NCI-H2107 (cell line): Measurements from ENCODE around the gene SLC15A3.

Experiments
- DNase-seq: peaks from one replicate; lab custom pipeline; 2025; lab: John Stamatoyannopoulos, UW

The SLC15A3 gene

GRCh38 chr11:60928563-60929001 is 23.4 kb downstream of the SLC15A3 start:
- DNase-seq = no peak

DNA sequence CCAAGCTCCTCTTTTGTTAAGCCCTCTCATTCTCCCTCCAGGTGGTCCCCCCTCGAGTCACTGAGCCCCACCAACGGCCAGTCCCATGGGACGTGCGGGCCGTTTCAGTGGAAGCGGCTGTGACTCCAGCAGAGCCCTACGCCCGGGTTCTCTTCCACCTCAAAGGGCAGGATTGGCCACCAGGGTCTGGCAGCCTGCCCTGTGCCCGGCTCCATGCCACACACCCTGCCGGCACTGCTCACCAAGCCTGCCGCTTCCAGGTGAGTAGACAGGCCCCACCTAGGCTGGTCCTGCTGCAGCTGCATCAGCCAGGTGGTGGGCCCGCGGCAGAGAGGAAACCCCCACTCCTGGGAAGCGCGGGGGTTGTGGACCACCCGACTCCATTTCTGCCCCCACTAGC is 24.4 kb downstream of the SLC15A3 start:
- no peak for DNase-seq

- DNase-seq = no peak
Observed at GRCh38 chr11:60927061-60927592, 24.8 kb downstream of the SLC15A3 start.

DNA sequence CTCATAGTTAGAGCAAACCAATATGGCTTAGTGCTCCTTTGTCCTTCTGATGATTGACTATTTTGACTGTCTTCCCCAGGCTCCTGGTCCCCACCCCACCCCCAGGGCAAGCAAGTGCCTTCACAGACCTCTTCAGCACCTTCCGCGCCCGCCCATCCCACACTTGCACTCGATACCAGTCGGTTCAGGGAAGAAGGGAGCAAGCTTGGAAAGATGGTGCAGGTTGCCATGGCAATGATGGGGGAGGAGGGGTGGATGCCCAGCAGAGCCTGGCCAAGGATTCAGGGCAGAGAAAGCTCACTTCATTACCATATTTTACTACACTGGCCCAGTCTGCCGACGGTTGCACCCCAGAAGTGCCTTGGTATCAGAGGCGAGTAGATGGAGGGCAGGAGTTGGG is 25.5 kb downstream of the SLC15A3 start:
- no peak for DNase-seq

GRCh38 chr11:60925868-60926267 is 26.1 kb downstream of the SLC15A3 start:
- DNase-seq = no peak

- DNase-seq = peak; percentile 44
Observed at GRCh38 chr11:60924906-60925853, 26.8 kb downstream of the SLC15A3 start.

- peak; percentile 69 for DNase-seq
Observed at GRCh38 chr11:60924110-60924905, 27.7 kb downstream of the SLC15A3 start, which contains the start of gene TMEM132A. TMEM132A (plus strand) TSS chr11:60924460; CDS start chr11:60924634, 174 bp downstream.

GRCh38 chr11:60923800-60924109 is 28.2 kb downstream of the SLC15A3 start:
- DNase-seq = no peak

DNA sequence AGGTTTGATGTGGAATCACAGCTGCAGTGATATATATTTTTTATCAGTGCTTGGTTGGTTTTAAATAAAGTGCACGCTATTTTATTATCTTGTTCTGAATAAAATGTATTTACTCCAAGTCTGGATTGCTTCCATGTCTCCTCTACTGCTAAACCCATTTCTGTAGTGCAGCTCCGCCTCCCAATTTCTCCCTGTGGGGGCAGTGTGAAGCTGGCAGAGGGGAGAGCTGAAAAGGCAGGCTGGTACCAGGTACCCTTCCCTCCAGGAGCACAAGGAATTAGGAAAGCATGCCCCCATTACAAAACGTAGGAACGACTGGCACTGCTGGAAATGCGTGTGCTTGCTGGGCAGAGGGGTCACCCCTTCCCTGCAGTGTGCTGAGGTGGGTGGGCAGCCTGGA is 28.6 kb downstream of the SLC15A3 start:
- no peak for DNase-seq

- no peak for DNase-seq
Observed at GRCh38 chr11:60922906-60923305, 29.1 kb downstream of the SLC15A3 start.

DNA sequence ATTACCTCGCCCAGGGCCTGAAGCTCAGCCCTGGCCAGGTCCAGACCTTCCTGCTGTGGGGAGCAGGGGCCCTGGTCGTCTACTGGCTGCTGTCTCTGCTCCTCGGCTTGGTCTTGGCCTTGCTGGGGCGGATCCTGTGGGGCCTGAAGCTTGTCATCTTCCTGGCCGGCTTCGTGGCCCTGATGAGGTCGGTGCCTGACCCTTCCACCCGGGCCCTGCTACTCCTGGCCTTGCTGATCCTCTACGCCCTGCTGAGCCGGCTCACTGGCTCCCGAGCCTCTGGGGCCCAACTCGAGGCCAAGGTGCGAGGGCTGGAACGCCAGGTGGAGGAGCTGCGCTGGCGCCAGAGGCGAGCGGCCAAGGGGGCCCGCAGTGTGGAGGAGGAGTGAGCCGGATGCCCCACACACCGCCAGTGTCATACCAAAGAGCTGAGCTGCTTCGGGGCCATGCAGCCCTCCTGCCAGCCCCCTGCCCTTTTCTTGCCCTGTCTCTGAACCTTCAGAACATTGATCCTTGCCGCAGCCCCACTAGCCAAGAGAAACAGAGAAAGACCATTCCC is 30.1 kb downstream of the SLC15A3 start:
- no peak for DNase-seq

GRCh38 chr11:60921259-60921658 is 30.7 kb downstream of the SLC15A3 start:
- no peak for DNase-seq

DNA sequence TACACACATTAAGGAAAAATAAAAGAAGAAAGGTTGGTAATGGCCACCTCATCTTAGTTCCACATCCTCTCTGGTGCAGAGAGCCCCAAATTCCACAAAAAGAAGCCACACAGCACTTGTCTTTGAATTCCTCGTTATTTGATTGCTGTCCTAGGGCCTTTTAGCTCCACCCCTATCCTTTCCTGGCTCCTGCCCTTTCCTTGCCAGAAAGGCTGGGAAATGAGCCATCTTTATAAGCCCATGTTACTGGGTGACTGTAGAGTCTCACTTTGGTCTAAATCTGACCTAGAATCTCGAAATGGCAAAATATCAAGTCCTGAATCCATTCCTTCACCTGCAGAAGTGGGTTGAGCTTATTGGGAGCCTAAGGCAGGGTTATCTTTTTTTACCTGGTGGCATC is 32.0 kb downstream of the SLC15A3 start:
- no peak for DNase-seq

- DNase-seq = no peak
Observed at GRCh38 chr11:60919320-60919719, 32.7 kb downstream of the SLC15A3 start.

DNA sequence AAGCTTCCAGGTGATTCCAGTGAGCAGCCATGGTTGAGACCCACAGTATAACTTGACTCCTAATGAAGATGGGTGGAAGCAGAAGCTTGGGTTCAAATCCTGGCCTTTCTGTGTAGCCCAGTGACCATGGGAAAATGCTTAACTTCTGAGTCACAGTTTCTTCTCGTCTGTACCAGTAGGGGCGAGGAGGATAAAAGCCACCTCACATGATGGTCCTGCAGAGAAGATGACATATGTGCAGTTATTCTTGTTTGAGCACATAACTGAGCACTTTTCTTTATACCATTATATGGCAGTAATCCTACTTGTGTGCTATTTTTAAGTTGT is 33.1 kb downstream of the SLC15A3 start:
- no peak for DNase-seq

DNA sequence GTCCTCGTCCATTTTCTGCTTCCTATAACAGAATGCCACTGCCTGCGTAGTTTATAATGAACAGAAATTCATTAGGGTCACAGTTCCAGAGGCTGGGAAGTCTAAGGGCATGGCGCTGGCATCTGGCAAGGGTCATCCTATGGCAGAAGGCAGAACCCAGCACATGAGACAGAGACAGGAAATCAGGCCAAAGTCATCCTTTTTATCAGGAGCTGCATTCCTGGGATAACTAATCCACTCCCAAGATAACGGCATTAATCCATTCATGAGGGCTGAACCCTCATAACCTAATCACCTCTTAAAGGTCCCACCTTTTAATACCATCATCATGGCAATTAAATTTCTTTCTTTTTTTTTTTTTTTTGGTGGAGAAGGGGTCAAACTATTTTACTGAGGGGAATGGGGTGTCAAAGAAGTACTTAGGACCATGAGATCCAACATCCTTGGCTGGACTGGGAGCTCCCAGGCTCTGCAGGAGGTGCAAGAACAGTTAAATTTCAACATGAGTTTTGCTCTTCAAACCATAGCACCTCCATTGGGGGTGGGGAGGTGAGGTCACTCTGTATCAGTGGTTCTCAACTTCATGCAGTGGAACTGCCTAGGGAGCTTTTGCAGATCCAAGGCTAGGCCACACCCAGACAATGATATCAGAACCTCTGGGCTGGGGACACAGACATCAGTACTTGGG is 33.6 kb downstream of the SLC15A3 start:
- DNase-seq = no peak

DNA sequence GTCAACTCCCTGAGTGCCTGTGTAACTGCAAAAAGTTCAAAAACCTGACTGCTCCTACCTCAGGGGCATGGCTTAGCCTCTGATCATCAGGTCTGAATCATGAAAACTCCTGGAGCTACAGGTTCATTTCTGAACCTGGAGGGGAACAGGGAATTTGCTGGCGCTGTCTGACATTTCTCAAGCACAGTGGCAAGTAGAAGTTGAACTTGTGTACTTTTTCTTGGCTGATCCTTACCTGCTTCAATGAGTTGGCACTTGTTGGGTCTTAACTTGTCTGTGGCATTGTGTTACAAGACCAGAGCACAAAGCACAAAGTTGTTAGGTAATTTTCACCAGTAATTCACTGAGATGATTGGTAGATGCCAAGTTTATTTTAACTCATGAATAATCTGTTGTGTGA is 34.7 kb downstream of the SLC15A3 start:
- DNase-seq = no peak

DNA sequence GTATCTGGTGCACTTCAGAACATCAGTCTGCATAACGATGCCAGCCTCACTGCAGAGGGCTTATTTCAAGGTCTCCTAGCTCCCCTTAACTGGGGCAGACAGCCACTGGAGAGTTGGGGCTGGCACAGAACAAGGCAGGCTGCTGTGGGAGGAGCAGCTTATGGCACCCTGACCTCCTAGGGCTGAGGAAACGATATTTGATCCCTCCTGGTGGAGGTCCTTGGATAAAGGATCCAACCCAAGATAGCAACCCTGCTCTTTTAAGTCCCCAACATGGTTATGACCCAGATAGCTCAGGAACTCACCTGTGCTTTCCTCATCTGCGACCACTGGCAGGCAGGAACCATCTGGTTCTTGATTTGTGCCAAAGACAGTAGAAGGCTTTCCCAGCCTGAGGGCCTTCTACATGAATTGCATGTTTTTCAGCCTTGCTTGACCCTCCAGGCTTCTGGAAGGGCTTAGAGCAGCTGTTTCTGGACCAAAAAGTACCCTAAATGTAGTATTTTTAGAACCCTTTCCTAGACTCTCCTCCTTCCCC is 35.2 kb downstream of the SLC15A3 start:
- DNase-seq = no peak

- DNase-seq = no peak
Observed at GRCh38 chr11:60915248-60915914, 36.6 kb downstream of the SLC15A3 start.

DNA sequence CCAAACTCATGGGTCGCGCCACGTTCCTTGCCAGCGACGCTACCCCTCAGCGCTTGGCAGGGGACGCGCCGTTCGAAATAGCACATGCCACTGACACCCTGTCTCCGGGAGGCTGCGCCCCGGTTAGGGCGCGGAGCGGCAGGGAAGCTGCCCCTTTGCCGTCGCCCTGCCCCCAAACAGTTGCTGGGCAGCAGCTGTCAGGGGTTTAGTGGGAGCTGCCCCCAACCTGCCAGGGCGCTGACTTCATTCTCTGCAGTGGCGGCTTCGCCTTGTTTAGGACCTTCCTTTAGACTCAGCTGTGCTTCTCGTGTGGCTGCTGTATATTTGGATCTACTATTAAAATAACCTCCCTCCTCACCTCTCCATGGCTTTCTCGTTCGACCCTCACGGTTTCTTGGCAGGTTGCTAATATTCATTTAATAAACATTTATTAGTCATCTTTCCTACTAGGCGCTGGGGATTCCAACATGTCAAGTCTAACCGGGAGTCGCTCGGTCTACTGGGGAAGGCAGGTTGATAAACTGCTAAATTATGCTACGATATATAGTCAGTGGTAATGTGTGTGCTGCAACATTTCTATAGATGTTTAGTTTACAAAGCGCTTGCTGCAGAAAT is 37.2 kb downstream of the SLC15A3 start:
- no peak for DNase-seq
